B cell (primary cell): ENCODE measurements around the gene MELK. TPM values are rescaled to one million over a fixed set of nuclear protein-coding genes. Genes with fewer than 3 reads are reported as not detected.
"Not testable (repeated sequence)": the region's sequence is repeated elsewhere in the genome, so short reads cannot be mapped to it uniquely, and the experiment has no call there.

Source experiments
- ATAC-seq: fragments of 200-7000 bp; cut with Tn5 transposase; one replicate; pipeline ENCODE4 v1.10.0; 2021; ENCODE audit warnings: low read depth, mild to moderate bottlenecking, moderate number of reproducible peaks, moderate library complexity
- CTCF ChIA-PET: fragments of 350-600 bp; sonication (Branson Sonifier 250); formaldehyde crosslinking; loops from one replicate; lab custom pipeline; 2021; ENCODE audit warnings: antibody characterized with exemption, inconsistent platforms; lab: Charles Lee
- POLR2A ChIA-PET: fragments of 350-600 bp; sonication (Branson Sonifier 250); formaldehyde crosslinking; loops from one replicate; lab custom pipeline; 2021; ENCODE audit warnings: antibody characterized with exemption; lab: Charles Lee
- DNase-seq: peaks from one replicate; pipeline ENCODE4 v3.0.0; 2013
- H2AFZ ChIP-seq: 2 replicates; pipeline ENCODE4 v1.6.1; 2012; ENCODE audit warnings: mild to moderate bottlenecking, low read depth, low read length; ENCODE audit not compliant: insufficient read depth, poor library complexity, severe bottlenecking
- H3K27ac ChIP-seq, 2 donors: 1 replicate in 1 of 2; 2 replicates in 1 of 2; pipeline ENCODE4 v1.5.1; 2012 to 2013; ENCODE audit warnings: low read length in 2 of 2, mild to moderate bottlenecking in 2 of 2, moderate library complexity in 1 of 2
- H3K27me3 ChIP-seq, 4 experiments: fragments of 200-600 bp in 1 of 4; sonication (generic) in 1 of 4; replicated peaks in 1 of 4; 1 replicate in 2 of 4; 2 replicates in 2 of 4; pipeline versions ENCODE4 v1.6.1 to v1.7.0; 2013 to 2016; ENCODE audit warnings: low read length in 3 of 4, mild to moderate bottlenecking in 2 of 4, mixed read lengths in 1 of 4, moderate library complexity in 1 of 4; ENCODE audit not compliant: insufficient read depth in 4 of 4, control insufficient read depth in 3 of 4; ENCODE audit errors: control extremely low read depth in 1 of 4
- H3K36me3 ChIP-seq, 2 experiments: replicated peaks in 1 of 2; 1 replicate in 1 of 2; 2 replicates in 1 of 2; pipeline versions ENCODE4 v1.6.1 to v1.7.1; 2013; ENCODE audit warnings: low read length in 1 of 2; ENCODE audit not compliant: insufficient read depth in 2 of 2, control insufficient read depth in 1 of 2; ENCODE audit errors: control extremely low read depth in 1 of 2, extremely low read depth in 1 of 2
- H3K4me1 ChIP-seq, 2 donors: fragments of 200-600 bp in 1 of 2; sonication (generic) in 1 of 2; 1 replicate in 1 of 2; 2 replicates in 1 of 2; pipeline versions ENCODE4 v1.5.1 to v1.6.1; 2013 to 2017; ENCODE audit warnings: low read length in 2 of 2; ENCODE audit not compliant: control insufficient read depth in 2 of 2, insufficient read depth in 2 of 2
- H3K4me2 ChIP-seq: replicated peaks from 2 replicates; pipeline ENCODE3; 2012; ENCODE audit warnings: mild to moderate bottlenecking, low read depth, low read length; ENCODE audit not compliant: poor library complexity, severe bottlenecking
- H3K4me3 ChIP-seq, 5 experiments: fragments of 200-600 bp in 1 of 5; sonication (generic) in 1 of 5; 1 replicate in 3 of 5; 2 replicates in 2 of 5; pipeline versions ENCODE4 v1.5.1 to v1.7.0; 2011 to 2016; ENCODE audit warnings: low read length in 4 of 5, mild to moderate bottlenecking in 4 of 5, low read depth in 2 of 5, control low read depth in 1 of 5, moderate library complexity in 1 of 5; ENCODE audit not compliant: insufficient read depth in 1 of 5; ENCODE audit errors: control extremely low read depth in 1 of 5, extremely low read depth in 1 of 5
- H3K79me2 ChIP-seq: fragments of 200-600 bp; sonication (generic); one replicate; pipeline ENCODE4 v1.6.0; 2016; ENCODE audit warnings: low read length; ENCODE audit not compliant: control insufficient read depth, insufficient read depth
- H3K9ac ChIP-seq: fragments of 200-600 bp; sonication (generic); 2 replicates; pipeline ENCODE4 v1.6.1; 2017; ENCODE audit warnings: mild to moderate bottlenecking, low read length, moderate library complexity
- H3K9me3 ChIP-seq, 3 donors: one replicate each; pipeline versions ENCODE4 v1.6.1 to v1.7.1; 2013; ENCODE audit warnings: low read length in 2 of 3; ENCODE audit not compliant: control insufficient read depth in 2 of 3, insufficient read depth in 1 of 3; ENCODE audit errors: control extremely low read depth in 1 of 3
- H4K20me1 ChIP-seq: 2 replicates; pipeline ENCODE4 v1.6.0; 2012; ENCODE audit warnings: mild to moderate bottlenecking, low read length; ENCODE audit not compliant: insufficient read depth, control insufficient read depth, poor library complexity, severe bottlenecking
- H3K27ac Mint-ChIP-seq: one replicate; pipeline ENCODE4 v1.8.0; 2021; ENCODE audit warnings: mixed read lengths
- H3K27me3 Mint-ChIP-seq: one replicate; pipeline ENCODE4 v1.8.0; 2021; ENCODE audit warnings: mixed read lengths
- H3K4me1 Mint-ChIP-seq: one replicate; pipeline ENCODE4 v1.8.0; 2021; ENCODE audit warnings: mixed read lengths
- H3K4me3 Mint-ChIP-seq: one replicate; pipeline ENCODE4 v1.8.0; 2021; ENCODE audit warnings: mixed read lengths
- H3K9me3 Mint-ChIP-seq: one replicate; pipeline ENCODE4 v1.8.0; 2022; ENCODE audit warnings: mixed read lengths; ENCODE audit not compliant: insufficient read depth
- CTCF ChIP-seq: fragments of 200-600 bp; IDR thresholded peaks from one replicate; pipeline ENCODE4 v1.8.0; 2022; ENCODE audit warnings: antibody characterized with exemption, mild to moderate bottlenecking
- EZH2 ChIP-seq: IDR thresholded peaks from 2 replicates; pipeline ENCODE4 v1.6.1; 2012; ENCODE audit warnings: borderline replicate concordance, low read depth, mild to moderate bottlenecking, moderate library complexity, low read length; ENCODE audit not compliant: insufficient read depth, poor library complexity, severe bottlenecking
- WGBS: methylation state at CpG from one replicate; pipeline ENCODE4 v1.1.5; 2013; ENCODE audit warnings: missing lambda C conversion rate; ENCODE audit not compliant: insufficient coverage; 5-methylcytosine and 5-hydroxymethylcytosine counted together
- intact Hi-C: fragments of 100-400 bp; cut with micrococcal nuclease; formaldehyde crosslinking; loops from one replicate; pipeline ENCODE4 v1.10.0; 2022
- polyA plus RNA-seq: library from polyadenylated mRNA; depleted of rRNA; stranded (reverse); fragments of >200 nt; gene quantifications from 2 replicates; pipeline ENCODE4 v1.2.3, GENCODE V29; 2012
- total RNA-seq, 2 donors: library from RNA; stranded (reverse); fragments of 120-200 nt in 1 of 2; gene quantifications; 1 replicate in 1 of 2; 2 replicates in 1 of 2; pipeline versions ENCODE4 v1.2.3 to v1.2.4, GENCODE V29; 2013 to 2022

MELK gene
- total and polyA plus RNA-seq, 2 donors (not counting 1 experiment from before 2014, with no cell fraction given), result 0.17 to 0.18 TPM

DNA sequence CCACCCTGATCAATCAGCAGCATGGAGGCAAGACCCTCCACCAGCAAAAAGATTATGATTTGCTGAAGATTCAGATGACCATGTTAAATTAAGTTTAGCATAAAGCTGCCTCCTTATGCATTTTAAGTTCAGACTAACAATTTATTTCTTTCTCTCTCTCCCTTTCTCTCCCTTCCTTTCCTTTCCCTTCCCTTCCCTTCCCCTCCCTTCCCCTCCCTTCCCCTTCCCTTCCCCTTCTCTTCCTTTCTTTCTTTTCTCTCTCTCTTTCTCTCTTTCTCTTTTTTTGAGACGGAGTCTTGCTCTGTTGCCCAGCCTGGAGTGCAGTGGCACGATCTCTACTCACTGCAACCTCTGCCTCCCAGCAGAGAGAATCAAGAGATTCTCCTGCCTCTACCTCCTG, 1.4 kb upstream of the MELK start:
- TF ChIP-seq CTCF (no peak), EZH2 (no peak)

GRCh38 chr9:36574045-36574444, 1.4 kb downstream of the MELK start:
- H3K4me3 ChIP-seq, H3K27me3 ChIP-seq, H3K9me3 Mint-ChIP-seq, H3K27ac Mint-ChIP-seq, H3K27me3 Mint-ChIP-seq, H4K20me1 ChIP-seq, DNase-seq, POLR2A ChIA-PET, H3K36me3 ChIP-seq, H3K9ac ChIP-seq, ATAC-seq, CTCF ChIA-PET, H3K9me3 ChIP-seq: not testable (repeated sequence)
- intact Hi-C loops, result loop anchor here (5.0 to 10.0 kb wide), 4 partner anchors 87 to 1021 kb away; partner anchors contain the start of genes GNE, RNF38 and TOMM5
- Histone ChIP-seq H3K27ac (peak overlapping the region in 1 of 2 donors; percentile 18), H3K4me2 (peak overlapping the region; percentile 94), H2AFZ (peak overlapping the region; percentile 97), H3K4me1 (peaks cover 8 to 16% of the 10 kb centered on the region in 2 donors), H3K79me2 (peaks cover 12% of the 10 kb centered on the region)
- Mint-ChIP-seq H3K4me3 (peak overlapping the region; percentile 90), H3K4me1 (peaks cover 13% of the 10 kb centered on the region)
- 87% methylated on average over 4 of the region's 8 CpGs for WGBS

More for the DNA sequence above, 1.4 kb upstream of the MELK start:
- Mint-ChIP-seq H3K27ac (no peak overlapping the region), H3K27me3 (peaks cover 4% of the 10 kb centered on the region), H3K4me3 (no peak overlapping the region), H3K9me3 (no peaks in the 10 kb centered on the region), H3K4me1 (peaks cover 13% of the 10 kb centered on the region)
- ChIA-PET POLR2A (interaction anchor here (0.7 kb wide), 1 partner anchor 610 kb away, joined by 10 read pairs; no protein-coding TSS in a partner anchor), CTCF (no interaction called here)
- H2AFZ ChIP-seq, result peak overlapping the region; percentile 97
- peaks cover 8 to 16% of the 10 kb centered on the region in 2 donors for H3K4me1 ChIP-seq
- no peaks in the 10 kb centered on the region for H3K36me3 ChIP-seq
- intact Hi-C loops, result loop anchor here (5.0 to 10.0 kb wide), 4 partner anchors 84 to 1023 kb away; partner anchors contain the start of genes GNE, RNF38 and TOMM5
- H3K27ac ChIP-seq, result no peak overlapping the region
- H3K79me2 ChIP-seq, result peaks cover 8% of the 10 kb centered on the region
- H3K4me2 ChIP-seq, result no peak overlapping the region
- no peaks in the 10 kb centered on the region for H3K9me3 ChIP-seq
- DNase-seq (no peak), ATAC-seq (no peak)
- H3K9ac ChIP-seq, result no peak overlapping the region
- WGBS, result no CpG with 5 or more reads among the region's 2 CpGs
- no peaks in the 10 kb centered on the region for H4K20me1 ChIP-seq
- H3K27me3 ChIP-seq, result peaks cover 0 to 2% (median 0%) of the 10 kb centered on the region in 4 experiments
- no peak overlapping the region for H3K4me3 ChIP-seq
